ENCODE measurements around the gene CLIC5.

CLIC5 gene

DNA sequence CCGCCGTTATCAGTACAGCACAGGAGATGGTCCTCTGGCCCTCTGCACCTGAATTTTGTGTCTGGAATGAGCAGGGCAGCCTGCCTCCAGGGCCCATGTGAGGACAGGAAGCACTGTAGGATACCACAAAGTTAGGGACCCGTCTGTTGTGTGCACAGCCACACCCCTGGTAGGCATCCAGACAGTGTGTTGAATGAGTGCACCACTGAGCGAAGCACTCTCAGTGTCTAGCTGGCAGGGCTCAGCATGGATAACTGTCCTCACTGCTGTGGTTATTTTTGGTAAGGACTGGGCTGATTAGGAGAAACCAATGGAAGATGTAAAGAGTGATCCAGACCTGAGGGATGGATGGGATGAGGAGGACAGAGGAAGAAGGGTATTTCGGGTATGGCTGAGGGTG lies 178.7 kb downstream of the CLIC5 start:
- 0 out of 2 replicates have a peak overlapping the region, but pooled peaks have one; percentile 29 for H2AFZ ChIP-seq (ENCODE audit: low read length)
- H3K9me3 ChIP-seq (ENCODE audit: insufficient read depth, low read depth, low read length) = no peaks in the 10 kb centered on the region
- no peaks in the 10 kb centered on the region for H3K27me3 ChIP-seq (ENCODE audit: insufficient read depth, low read length, poor library complexity, severe bottlenecking)
- TF ChIP-seq EZH2phosphoT487 (IDR thresholded peaks at IDR 0.05; ENCODE audit: borderline replicate concordance) (no peak), CTCF (conservative IDR thresholded peaks at IDR 0.05; ENCODE audit: low read length) (no peak)
- H3K4me3 ChIP-seq (ENCODE audit: low read length, poor library complexity, severe bottlenecking) = no peak overlapping the region
- H3F3A ChIP-seq (ENCODE audit: low read depth) = no peaks in the 10 kb centered on the region
- H3K9me2 ChIP-seq (replicated peaks; ENCODE audit: low read depth, low read length) = no peaks in the 10 kb centered on the region
- no peaks in the 10 kb centered on the region for H3K79me2 ChIP-seq (ENCODE audit: insufficient read depth, low read length)
- H4K20me1 ChIP-seq (ENCODE audit: insufficient read depth, low read length, poor library complexity, severe bottlenecking) = no peaks in the 10 kb centered on the region
- H3K36me3 ChIP-seq (ENCODE audit: insufficient read depth, low read length) = no peaks in the 10 kb centered on the region
- no peak overlapping the region for H3K9ac ChIP-seq (ENCODE audit: low read depth, low read length, poor library complexity, severe bottlenecking)
- no peak overlapping the region for H3K4me2 ChIP-seq (ENCODE audit: low read depth, low read length, poor library complexity, severe bottlenecking)
- peaks cover 37% of the 10 kb centered on the region for H3K4me1 ChIP-seq (ENCODE audit: insufficient read depth, low read length, poor library complexity, severe bottlenecking)

DNA sequence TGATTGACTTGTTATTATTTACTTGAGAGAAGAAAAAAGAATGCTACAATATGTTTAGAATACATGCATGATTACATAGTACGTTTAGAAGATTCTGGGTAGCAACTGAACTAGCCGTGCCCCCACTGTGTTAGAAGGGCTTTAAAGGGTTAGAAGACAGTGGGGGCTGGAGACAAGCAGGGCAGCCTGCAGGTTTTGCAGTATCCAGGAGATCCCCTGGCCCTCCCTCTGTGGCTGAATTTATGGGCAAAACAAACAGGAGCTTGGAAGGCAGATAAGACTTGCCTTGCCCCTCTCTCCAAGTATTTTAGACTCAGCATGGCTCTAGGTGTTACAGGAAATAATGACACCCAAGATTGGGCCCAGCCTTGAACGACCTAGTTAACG lies 179.2 kb downstream of the CLIC5 start:
- H2AFZ ChIP-seq (ENCODE audit: low read length) = 0 out of 2 replicates have a peak overlapping the region, but pooled peaks have one; percentile 29
- H3K4me3 ChIP-seq (ENCODE audit: low read length, poor library complexity, severe bottlenecking) = no peak overlapping the region
- H3K9me3 ChIP-seq (ENCODE audit: insufficient read depth, low read depth, low read length) = no peaks in the 10 kb centered on the region
- H3K9me2 ChIP-seq (replicated peaks; ENCODE audit: low read depth, low read length) = no peaks in the 10 kb centered on the region
- no peak overlapping the region for H3K9ac ChIP-seq (ENCODE audit: low read depth, low read length, poor library complexity, severe bottlenecking)
- no peak overlapping the region for H3K4me2 ChIP-seq (ENCODE audit: low read depth, low read length, poor library complexity, severe bottlenecking)
- no peaks in the 10 kb centered on the region for H3K36me3 ChIP-seq (ENCODE audit: insufficient read depth, low read length)
- no peaks in the 10 kb centered on the region for H3K79me2 ChIP-seq (ENCODE audit: insufficient read depth, low read length)
- TF ChIP-seq EZH2phosphoT487 (IDR thresholded peaks at IDR 0.05; ENCODE audit: borderline replicate concordance) (no peak), CTCF (conservative IDR thresholded peaks at IDR 0.05; ENCODE audit: low read length) (no peak)
- peaks cover 38% of the 10 kb centered on the region for H3K4me1 ChIP-seq (ENCODE audit: insufficient read depth, low read length, poor library complexity, severe bottlenecking)
- no peaks in the 10 kb centered on the region for H4K20me1 ChIP-seq (ENCODE audit: insufficient read depth, low read length, poor library complexity, severe bottlenecking)
- H3F3A ChIP-seq (ENCODE audit: low read depth) = no peaks in the 10 kb centered on the region
- no peaks in the 10 kb centered on the region for H3K27me3 ChIP-seq (ENCODE audit: insufficient read depth, low read length, poor library complexity, severe bottlenecking)

DNA sequence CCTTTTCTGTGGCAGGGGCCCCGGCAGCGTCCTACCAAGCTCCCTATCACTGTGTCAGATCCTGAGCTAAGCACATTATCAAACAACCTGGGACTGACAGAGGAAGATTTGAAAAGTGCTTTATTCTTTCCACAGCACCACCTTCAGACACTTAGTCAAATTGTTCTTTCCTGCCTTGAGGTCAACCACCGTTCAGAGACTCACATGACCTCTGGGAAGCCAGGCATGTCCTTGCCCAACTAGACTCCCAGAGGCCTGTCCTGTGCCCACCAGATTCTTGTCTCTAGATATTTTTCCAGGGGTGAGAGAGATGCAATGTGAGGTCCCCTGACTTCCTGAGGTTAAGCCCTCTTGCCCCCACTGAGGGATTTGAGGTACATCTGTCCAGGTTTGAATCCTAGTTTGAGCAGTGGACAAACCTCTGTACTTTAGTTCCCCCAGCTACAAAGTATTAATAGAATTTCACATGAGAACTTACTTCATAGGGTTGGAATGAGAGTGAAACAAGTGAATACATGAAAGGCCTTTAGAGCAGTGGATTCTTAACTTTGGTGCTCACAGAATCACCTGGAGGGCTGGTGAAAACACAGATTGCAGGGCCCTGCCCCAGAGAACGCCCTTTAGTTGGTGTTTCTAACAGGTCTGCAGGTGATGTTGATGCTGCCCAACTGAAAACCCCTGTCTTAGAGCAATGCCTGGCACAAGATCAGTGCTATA lies 179.8 kb downstream of the CLIC5 start:
- Histone ChIP-seq H3K9me2 (replicated peaks; ENCODE audit: low read depth, low read length) (no peaks in the 10 kb centered on the region), H2AFZ (ENCODE audit: low read length) (no peak overlapping the region), H3K4me3 (ENCODE audit: low read length, poor library complexity, severe bottlenecking) (no peak overlapping the region), H3K79me2 (ENCODE audit: insufficient read depth, low read length) (no peaks in the 10 kb centered on the region), H3F3A (ENCODE audit: low read depth) (no peaks in the 10 kb centered on the region), H3K4me1 (ENCODE audit: insufficient read depth, low read length, poor library complexity, severe bottlenecking) (peaks cover 44% of the 10 kb centered on the region), H3K4me2 (ENCODE audit: low read depth, low read length, poor library complexity, severe bottlenecking) (no peak overlapping the region), H3K9me3 (ENCODE audit: insufficient read depth, low read depth, low read length) (no peaks in the 10 kb centered on the region), H3K27me3 (ENCODE audit: insufficient read depth, low read length, poor library complexity, severe bottlenecking) (no peaks in the 10 kb centered on the region), H4K20me1 (ENCODE audit: insufficient read depth, low read length, poor library complexity, severe bottlenecking) (no peaks in the 10 kb centered on the region), H3K9ac (ENCODE audit: low read depth, low read length, poor library complexity, severe bottlenecking) (no peak overlapping the region), H3K36me3 (ENCODE audit: insufficient read depth, low read length) (no peaks in the 10 kb centered on the region)
- TF ChIP-seq EZH2phosphoT487 (IDR thresholded peaks at IDR 0.05; ENCODE audit: borderline replicate concordance) (no peak), CTCF (conservative IDR thresholded peaks at IDR 0.05; ENCODE audit: low read length) (peak; percentile 46)
